Ureter (tissue), 1 donor: ENCODE results near the gene FAM181A. TPM values are rescaled to one million over a fixed set of nuclear protein-coding genes. Genes with fewer than 3 reads are reported as not detected.
A peak's percentile ranks its signal among the peaks of the same experiment; 100 is the strongest.

Source experiments
- DNase-seq: peaks from one replicate; pipeline ENCODE4 v3.0.0-alpha.2; 2020; ENCODE audit warnings: low spot score
- total RNA-seq: library from RNA; stranded (reverse); gene quantifications from one replicate; pipeline ENCODE4 v1.2.4, GENCODE V29; 2023
- donor health status: DM: yes; HTN: yes; CAD: no.

The FAM181A gene
- total RNA-seq: not detected

DNA sequence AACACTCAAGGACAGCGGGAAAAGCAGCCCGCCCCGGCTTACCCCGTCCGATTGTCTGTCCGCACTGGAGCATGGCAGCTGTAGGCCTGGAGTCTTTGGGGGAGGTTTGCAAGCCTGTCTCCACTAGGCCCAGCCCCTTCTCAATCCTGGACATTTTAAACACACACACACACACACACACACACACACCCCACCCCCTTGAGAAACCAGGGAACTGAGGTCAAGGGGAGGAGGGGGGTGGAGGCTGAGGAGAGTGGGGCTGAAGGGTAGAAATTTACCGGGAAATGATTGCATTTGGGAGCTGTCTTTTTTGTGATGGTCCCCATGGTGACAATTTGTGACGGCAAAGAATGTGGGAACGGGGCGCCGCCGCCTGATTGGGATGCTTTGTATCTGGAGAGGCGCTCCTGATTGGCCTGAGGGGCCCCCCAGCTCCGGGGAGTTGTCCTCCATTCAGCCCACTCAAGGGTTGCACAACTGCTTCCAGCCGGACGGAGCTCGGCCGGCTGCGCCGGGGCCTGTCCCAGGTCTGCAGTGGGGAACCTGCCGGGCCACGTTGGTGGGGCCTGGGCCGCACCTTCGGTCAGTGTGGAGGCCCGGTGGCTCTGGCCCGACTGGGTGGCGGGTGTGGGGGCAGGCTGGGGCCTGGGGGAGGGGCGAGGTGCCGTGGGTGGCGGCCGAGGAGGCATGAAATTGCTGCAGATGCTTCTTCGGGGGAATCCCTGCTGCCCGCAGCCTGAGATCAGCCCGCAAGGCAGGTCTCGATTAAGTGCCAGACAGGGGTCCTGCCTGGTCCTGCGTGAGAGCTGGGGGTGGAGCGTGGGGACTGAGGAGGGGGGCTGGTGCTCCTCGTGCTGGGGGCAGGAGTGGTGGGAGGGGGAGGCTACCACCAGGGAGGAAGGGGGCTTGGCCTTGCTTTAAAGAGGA, at the start of gene FAM181A:
FAM181A (plus strand) TSS at position 472 of the 927 bp plus-strand sequence. CDS start 942 bp downstream, outside the sequence.
- DNase-seq: peak; percentile 34

DNA sequence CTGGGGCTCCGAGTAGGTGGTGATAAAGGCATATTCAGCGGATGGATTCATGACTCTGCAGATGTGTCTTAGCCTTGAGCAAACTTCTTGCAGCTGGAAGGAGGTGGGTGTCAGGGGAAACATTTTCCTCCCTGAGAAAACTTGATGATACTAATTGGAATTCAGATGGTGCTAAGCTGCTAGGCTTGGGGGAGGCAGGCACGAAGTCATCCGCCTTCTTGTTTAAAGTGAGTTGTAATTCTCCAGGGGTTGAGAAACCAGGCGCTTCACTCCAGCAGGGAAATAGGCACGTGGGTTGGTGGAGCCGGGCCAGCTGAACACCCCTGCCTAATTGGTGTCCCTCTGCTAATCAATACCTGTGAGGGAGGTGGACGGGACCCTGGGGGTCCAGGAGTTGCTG, 48.9 kb upstream of the FAM181A start:
- DNase-seq: no peak

DNA sequence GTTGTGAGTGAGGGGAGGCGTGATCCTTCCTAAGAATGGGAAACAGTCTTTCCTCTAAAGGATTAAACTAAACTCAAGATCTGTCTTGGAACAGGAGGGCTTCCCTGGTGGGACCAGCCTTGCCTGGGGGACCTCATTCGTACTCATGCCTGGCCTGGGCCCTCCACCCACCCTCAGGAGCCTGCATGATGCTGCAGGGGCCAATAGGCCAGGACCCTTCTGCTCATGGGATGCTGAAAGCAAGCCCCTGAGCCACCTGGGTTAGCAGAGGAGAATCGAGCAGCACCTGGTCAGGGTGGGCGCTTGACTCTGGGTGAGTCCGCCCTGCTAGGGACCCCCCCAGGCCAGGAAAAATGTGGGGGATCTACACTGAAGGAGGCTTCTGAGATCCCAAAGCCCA, 48.3 kb upstream of the FAM181A start:
- DNase-seq: no peak

DNA sequence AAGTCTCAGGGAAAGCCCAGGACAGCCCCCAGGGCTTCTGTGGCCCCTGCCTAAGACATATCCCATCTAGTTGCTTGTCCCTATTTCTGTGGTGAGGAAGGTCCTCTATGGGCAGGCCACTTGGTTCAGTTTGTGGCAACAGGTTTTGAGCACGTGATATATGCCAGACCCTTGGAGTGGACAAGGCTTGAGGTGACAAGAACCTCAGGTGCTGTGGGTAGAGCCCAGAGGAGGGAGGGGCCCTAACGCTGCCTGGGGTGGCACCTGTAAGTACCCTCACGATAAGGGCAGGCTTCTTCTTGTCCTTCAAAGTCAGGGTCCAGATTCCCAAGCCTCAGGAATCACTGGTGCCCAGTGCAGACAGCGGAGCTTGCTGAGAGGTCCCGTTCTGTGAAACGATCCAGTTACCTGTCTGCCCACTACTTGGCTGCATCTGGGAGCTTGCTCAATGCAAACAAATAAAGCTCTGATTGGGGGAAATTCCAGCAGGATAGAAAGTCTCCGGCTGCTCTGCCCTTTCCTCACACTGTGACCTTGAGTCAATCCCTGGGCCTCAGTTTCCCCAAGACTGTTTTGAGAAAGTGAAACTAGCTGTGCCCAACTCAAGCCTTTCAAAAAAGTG, 47.7 kb upstream of the FAM181A start:
- DNase-seq: no peak

DNA sequence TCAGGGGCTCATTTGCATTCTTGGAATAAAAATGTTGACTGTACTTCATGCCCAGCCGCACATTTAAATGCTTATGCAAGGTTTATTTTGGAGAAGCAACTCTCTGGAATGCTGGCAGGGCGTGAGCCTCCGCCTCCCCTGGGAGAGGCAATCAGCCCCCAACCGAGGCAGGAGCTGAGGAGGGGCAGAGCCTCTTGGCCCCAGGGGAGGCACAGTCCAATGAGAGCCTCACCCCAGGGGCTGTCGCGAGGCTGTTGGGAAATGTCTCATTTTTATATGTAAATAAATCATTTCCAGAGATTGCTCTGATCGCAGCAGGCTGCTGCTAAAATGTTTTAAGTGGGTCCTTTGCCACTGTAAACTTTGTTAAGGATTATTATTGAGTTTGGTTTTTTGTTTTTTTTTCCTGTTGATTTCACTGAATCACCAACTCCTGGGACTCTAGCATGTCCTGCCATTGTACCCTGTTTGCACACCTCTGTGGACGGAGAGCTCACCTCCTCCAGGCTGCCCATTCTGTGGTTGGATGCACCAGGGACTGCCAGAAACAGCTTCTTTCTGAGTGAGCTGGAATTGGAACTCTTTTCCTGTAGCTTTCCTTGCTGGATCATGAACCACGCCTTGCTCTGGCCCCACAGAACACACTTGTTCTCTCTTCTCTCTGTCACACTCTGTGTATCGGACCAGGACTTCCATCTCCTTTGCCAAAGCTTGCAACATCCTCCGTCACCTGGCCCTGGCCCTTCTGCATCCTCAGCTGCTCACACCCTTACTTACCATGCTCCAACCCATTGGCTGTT, 46.9 kb upstream of the FAM181A start:
- peak; percentile 58 for DNase-seq

DNA sequence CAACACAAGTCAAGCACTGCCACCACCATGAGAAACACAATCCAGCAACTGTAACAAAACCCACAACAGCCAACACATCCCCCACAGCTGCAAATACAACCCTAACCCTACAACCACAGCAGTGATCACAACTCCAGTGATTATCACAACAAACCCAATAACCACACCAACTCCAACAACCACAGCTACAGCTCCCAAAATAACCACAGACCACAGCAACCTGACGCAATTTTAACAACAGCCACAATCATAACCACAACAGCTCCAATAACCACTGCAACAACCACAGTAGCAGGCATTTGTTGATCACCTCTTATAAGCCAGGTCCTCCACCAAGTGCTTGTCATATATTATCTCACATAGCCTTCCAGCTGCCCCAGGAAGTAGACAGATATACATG, 42.2 kb upstream of the FAM181A start:
- no peak for DNase-seq

DNA sequence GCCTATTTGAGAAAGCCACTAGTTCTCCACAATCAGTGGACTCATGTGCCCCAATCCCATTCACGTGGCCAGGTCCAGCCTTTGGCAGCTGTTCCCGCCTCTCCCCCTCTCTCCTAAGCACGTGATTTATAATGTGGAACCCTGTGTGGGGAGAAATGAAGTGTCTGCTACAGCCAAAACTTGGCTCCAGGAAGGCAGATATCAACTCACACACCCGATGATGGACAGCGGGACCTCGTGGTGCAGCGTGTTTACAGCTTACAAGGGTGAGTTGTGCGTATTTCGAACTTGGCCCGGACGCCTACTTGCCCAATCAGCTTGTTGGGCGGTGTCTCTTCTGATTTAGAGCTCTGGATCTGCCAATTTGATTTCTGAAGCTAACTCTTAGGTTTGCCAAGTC, 38.1 kb upstream of the FAM181A start:
- no peak for DNase-seq

DNA sequence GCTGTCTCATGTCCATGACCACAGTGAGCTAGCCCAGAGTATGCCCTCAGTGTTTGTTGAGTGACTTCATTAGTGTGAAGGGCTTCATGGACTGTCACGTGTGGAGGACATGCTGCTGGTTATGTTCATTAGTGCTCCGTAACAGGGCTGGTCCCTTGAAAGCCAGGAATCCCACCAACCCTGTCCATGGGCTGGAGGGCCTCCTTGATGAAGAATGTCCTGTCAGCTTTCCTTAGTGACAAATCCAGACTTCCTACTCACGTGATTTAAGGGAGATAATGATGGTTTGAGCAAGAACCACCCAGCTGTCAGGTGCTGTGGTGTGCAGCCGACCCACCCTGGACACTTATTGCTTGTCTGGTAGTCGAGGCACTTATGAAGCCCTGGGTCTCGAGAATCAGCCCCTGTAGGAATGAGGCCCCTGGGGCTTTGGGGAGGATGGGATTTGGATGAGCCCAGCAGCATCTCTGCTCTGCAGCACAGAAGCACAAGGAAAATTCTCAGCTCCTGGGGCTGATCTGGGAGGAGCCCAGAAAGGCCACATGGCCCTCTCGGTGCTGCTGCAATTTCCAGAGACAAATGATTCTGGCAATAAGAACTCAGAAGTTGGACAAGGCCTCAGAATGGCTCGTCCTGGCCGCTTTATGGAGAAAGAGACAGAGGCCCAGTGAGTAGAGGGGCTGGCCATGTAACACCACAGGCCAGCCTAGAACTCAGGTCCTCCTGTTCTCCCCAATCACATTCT, 37.2 kb upstream of the FAM181A start:
- no peak for DNase-seq

DNA sequence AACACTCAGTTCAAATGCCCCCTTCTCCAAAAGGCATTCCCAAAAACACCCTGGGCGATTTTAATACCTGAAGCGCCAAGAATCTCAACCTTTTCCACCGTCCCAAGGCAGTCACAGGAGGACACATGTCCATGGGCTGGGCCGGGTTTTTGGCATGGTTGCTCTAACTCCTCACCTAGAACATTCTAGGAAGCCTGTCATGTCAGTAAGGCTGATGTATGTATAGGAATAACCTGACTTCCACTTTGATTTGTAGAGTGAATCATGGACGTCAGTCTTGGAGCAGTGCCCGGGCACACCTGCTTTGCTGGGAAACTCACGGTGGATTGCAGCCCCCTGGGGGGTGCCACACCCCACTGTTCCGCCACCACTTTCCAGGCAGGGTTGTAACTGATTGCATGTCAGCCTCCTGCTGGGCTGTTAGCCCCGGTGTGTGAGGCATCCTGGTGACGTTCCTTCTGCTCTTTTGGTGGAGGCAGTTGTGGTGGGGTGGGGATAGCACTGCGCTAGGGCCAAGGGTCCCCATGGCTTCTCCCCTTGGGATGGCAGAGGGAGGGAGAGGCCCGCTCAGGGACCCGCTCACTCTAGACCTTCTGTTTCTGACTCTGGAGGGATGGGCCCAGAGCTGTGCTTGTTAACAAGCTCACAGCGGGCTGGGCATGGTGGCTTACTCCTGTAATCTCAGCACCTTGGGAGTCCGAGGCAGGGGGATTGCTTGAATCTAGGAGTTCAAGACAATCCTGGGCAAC, 35.2 kb upstream of the FAM181A start:
- DNase-seq: no peak

DNA sequence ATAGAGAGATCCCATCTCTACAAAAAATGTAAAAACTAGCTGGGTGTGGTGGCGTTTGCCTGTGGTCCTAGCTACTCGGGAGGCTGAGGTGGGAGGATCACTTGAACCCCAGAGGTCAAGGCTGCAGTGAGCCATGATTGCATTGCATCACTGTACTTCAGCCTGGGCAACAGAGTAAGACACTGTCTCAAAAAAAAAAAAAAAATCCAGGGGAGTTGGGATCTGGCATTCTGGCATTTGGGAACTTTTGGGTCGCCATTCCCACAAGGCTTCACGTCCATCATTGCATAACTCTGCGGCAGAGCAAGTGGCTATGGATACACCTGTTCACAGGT, 34.7 kb upstream of the FAM181A start:
- no peak for DNase-seq

DNA sequence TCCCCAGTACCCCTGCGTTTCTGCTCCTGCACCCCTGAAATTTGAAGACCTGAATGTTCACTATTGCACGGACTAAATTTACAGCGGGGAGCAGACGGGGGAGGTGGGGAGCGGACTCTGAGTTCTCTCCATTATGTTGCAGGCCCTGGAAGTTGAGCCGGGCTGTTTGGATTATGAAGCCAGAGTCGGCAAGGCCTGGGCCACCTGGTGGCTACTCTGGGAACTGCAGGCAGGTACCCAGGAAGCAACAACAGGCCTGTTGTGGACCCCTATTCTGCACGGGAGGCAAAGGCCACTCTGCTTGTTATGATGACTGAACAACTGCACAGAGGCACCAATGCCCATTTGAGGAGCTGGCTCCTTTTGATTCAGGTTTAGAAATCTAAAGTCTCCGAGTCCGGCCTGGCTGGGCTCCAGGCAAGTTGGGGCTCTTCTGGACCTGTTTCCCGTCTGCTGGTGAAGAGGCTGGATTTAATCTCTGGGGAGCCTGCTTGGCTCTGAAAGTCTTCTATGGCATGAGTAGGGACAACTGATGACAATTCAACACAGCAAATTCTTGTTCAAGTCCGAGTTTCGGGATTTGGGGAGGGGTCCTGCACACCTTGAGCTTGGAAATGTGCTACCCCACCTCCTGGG, 34.1 kb upstream of the FAM181A start:
- peak; percentile 82 for DNase-seq

DNA sequence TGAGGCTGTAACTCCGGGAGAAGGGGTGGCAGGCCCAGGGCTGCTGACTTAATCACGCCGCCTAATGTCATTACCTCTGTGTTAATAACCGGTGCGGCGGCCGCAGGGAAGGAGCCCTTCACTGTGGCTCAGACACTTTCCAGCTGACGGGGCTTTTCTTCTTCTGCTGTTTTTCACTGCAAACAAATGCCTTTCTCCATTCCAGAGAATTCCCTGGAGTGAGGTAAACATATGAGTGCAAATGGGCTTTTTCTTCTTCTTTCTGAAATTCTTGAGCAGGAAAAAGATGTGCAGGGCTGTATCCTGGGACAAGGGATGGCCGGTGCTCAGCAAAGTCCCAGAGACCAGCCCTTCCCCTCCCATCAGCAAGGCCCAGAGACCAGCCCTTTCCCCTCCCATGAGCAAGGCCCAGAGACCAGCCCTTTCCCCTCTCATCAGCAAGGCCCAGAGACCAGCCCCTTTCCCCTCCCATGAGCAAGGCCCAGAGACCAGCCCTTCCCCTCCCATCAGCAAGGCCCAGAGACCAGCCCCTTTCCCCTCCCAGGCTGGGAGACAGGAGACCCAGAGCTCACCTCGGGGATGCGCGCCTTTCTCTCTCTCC, 33.4 kb upstream of the FAM181A start:
- no peak for DNase-seq

DNA sequence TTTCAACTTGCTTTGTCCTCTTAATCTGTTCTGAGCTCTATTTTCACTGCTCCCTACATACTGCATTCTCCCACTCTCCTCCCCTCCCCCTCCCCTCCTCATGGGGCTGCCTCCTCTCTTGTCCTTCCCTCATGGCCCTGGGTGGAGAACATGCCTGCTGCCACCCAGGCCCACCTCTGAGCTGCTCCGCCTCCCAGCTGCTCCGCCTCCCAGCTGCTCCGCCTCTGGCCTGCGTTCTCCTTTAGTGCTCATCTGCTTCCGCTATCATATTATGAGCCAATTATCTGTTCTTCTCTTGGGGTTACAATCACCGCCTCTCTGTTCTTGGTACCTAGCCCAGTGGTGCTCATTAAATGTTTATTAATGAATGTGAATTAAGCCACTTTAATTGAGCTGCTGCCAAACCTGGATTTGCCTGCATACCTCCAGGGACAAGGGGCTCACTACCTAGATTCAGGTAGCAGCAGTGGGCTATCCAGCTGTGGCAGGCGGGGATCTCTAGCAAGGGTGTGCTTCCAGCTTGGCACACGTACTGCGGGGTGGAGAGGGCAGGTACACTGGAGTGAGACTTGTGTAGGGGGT, 32.0 kb upstream of the FAM181A start:
- no peak for DNase-seq

DNA sequence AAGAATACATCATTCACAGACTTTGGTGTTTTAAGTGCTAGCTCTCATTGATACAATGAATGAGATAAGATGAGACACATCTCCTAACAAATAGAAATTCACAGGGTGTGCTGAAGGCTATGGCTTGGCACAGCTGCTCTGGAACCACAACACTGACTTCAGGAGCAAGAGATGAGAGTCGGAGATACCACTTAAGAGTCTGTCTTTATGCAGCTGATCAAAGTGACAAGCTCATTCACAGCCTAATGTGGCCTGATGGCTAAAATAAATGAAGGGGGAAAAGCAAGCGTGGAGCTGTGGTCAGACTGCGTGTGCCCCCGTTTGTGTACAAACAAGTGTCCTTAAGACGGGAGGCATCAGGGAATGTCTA, 29.7 kb upstream of the FAM181A start:
- DNase-seq: no peak

DNA sequence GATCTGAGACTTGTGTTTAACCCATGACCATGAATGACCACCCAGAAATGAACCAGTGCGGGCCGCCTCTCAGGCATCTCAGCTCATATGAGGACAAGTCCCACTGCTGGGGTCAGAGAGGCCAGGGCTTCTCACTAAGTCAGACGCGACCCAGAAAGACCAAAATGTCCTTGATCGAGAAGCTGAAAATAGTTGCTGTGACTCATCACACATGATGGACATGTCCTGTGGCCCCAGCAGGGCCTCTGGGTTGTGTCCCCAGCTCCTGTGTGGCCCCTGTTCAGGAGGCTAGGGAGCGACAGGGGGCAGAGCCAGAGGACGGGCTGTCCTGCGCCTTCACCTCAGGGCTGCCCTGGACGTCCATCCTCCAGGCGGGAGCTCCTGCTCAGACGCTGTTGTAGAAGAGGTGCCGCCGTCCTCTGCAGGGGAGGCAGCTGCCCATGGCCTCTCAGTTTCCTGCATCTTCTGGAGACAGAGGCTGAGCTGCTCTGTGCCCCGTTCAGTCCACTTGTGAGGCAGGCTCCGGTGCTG, 29.0 kb upstream of the FAM181A start:
- DNase-seq: no peak

DNA sequence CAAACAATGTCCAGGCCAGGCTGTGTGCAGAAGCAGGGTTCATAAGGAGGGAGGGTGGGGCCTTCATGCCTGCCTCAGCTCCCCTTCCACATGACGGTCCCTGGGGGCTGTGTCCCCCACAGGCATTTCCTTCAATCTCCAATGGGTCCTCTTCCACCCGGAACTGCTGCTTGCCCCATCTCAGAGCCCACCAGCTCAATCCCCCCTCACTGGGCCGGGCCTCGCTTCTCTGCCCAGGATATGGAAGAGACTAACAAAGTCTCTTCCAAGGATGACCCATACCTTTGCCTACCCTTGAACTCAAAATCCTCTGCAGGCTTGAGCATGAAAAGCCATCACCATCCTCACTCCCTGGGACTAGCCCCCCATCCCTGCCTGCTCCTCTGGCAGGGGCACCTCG, 28.4 kb upstream of the FAM181A start:
- no peak for DNase-seq

DNA sequence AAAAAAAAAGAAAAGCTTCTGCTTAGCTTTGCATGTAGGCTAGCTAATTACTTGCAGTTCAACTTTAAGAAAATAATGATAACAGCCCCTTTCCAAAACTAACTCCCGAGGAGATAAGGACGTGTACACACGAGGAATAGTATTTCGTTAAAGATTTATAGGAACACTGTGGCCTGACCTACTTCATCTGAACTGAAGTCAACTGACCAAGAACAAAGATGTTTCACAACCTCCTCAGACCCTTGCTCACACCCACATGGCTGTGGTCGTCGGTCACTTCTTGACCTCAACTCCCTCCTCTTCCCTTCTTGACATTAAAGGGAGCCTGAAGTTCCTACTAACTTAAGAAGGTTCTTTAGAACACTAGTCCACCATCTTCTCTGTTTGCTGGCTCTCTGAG, 25.3 kb upstream of the FAM181A start:
- DNase-seq: no peak

DNA sequence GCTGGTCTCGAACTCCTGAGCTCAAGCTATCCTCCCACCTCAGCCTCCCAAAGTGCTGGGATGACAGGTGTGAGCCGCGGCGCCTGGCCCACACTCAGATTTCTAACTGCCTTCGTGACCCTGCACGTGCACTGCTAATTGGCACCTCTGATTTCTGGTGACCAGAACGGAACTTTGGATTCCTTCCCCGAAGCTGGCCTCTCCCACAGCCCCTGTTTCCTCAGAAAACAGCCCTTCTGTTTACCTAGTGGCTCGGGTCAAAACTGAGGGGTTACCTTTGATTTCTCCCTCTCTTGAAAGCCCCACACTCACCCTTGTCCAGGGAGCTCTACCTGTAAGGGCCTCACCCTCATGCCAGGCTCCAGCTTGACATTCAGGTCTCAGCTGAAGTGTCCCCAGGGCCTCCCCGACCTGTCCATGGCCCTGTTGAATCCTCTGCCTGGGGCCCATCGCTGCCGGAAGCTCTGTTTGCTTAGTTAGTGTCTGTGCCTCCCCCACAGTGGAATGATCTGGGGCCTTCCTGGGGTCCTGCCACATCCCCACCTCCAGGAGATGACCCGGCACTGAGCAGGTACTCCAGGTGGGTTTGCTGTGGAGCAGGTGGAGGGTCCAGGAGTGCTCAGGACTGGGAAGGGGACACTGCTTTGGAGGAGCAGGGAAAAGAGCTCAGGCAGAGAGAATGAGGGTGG, 24.4 kb upstream of the FAM181A start:
- DNase-seq: no peak
